ENCODE measurements around the gene MAN1A1. TPM values are rescaled to one million over a fixed set of nuclear protein-coding genes. Genes with fewer than 3 reads are reported as not detected.

Gene MAN1A1
- total RNA-seq, 1 donor from 2014 or later = 19.7 TPM

DNA sequence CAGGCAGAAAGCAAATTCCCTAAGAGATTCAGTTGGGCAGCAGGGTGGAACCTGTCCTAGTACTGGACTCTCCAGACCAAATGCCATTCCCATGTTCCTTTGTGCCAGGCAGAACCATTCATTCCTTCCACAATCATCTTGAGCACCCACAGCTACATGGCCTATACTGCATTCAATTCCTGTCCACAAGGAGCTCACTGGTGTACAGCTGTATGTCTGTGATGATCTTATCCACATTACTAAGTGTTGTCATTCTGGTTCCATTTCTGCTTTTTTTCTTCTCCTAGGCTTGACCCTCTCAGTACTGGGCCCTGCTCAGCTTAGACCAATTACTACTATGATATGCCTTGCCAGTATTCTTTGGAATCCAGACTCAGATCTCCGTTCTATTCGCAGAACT is 27.5 kb downstream of the MAN1A1 start:
- intact Hi-C loops (cut with micrococcal nuclease) = no loop called here
- Histone ChIP-seq H3K27ac (replicated peaks) (no peak overlapping the region), H3K36me3 (no peaks in the 10 kb centered on the region), H3K4me1 (peaks cover 25% of the 10 kb centered on the region), H3K27me3 (ENCODE audit: low read depth) (no peaks in the 10 kb centered on the region), H3K4me3 (no peak overlapping the region), H3K9me3 (replicated peaks) (no peaks in the 10 kb centered on the region)
- TF ChIP-seq, protein P1, sequence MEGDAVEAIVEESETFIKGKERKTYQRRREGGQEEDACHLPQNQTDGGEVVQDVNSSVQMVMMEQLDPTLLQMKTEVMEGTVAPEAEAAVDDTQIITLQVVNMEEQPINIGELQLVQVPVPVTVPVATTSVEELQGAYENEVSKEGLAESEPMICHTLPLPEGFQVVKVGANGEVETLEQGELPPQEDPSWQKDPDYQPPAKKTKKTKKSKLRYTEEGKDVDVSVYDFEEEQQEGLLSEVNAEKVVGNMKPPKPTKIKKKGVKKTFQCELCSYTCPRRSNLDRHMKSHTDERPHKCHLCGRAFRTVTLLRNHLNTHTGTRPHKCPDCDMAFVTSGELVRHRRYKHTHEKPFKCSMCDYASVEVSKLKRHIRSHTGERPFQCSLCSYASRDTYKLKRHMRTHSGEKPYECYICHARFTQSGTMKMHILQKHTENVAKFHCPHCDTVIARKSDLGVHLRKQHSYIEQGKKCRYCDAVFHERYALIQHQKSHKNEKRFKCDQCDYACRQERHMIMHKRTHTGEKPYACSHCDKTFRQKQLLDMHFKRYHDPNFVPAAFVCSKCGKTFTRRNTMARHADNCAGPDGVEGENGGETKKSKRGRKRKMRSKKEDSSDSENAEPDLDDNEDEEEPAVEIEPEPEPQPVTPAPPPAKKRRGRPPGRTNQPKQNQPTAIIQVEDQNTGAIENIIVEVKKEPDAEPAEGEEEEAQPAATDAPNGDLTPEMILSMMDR (IDR thresholded peaks at IDR 0.05; ENCODE audit: borderline replicate concordance) = no peak
- DNase-seq = no peak

DNA sequence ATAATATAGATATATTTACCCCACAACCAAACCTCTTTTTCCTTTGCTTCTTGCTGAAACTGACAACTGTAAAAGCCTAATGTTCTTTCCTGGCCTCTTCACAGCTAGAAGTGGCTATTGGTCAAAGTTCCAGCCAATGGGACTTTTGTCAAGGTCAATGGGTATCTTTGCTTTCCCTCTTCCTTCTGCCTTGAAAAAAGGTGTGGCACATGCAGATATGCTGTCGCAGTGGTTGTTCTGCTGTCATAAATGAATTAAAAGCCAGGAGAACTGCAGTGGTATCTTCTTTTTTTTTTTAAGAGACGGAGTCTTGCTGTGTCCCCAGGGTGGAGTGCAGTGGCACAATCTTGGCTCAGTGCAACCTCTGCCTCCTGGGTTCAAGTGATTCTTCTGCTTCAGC is 29.9 kb downstream of the MAN1A1 start:
- H3K27ac ChIP-seq (replicated peaks) = no peak overlapping the region
- H3K4me1 ChIP-seq = peaks cover 37% of the 10 kb centered on the region
- no peak overlapping the region for H3K4me3 ChIP-seq
- H3K9me3 ChIP-seq (replicated peaks) = no peaks in the 10 kb centered on the region
- TF ChIP-seq, protein P1 (IDR thresholded peaks at IDR 0.05; ENCODE audit: borderline replicate concordance) = no peak
- DNase-seq = no peak
- no peaks in the 10 kb centered on the region for H3K36me3 ChIP-seq
- intact Hi-C loops (cut with micrococcal nuclease) = no loop called here
- no peaks in the 10 kb centered on the region for H3K27me3 ChIP-seq (ENCODE audit: low read depth)

DNA sequence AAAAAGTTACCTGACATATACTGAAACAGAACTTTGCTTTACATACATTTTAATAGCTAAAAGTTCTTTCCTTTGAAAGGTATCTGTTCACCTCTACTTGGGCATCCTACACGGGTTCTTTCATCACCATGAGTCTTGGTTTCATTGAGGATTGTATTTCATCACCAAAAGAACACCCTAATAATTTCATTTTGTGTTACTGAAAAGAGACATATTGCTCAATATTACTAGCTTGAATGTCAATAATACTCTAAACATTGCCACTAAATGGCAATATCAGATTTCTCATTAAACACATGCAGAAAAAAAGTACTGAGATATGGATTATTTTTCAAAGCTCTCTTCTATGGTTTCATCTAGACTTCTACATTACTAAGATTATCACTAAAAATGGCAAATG is 30.8 kb downstream of the MAN1A1 start:
- Histone ChIP-seq H3K36me3 (no peaks in the 10 kb centered on the region), H3K4me3 (no peak overlapping the region), H3K9me3 (replicated peaks) (no peaks in the 10 kb centered on the region), H3K27me3 (ENCODE audit: low read depth) (no peaks in the 10 kb centered on the region), H3K4me1 (peaks cover 39% of the 10 kb centered on the region), H3K27ac (replicated peaks) (no peak overlapping the region)
- intact Hi-C loops (cut with micrococcal nuclease) = no loop called here
- TF ChIP-seq, protein P1 (IDR thresholded peaks at IDR 0.05; ENCODE audit: borderline replicate concordance) = no peak
- DNase-seq = no peak

DNA sequence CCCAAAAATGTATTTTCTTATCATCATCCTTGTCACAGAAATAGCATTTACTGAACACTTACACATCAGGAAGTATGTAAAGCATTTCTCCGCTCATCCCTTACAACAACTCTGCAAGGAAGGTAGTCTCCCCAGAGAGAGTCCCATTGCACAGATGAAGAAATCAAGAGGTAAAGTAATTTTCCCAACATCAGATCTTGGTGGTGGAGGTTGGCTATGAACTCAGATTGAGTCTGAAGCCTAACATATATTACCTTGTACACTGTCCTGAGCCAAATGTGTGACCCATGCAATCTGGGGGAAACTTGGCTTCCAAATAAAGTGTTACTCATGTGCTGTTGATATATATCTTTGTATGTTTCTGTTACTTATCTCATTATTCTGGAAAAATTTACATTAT is 31.4 kb downstream of the MAN1A1 start:
- Histone ChIP-seq H3K9me3 (replicated peaks) (no peaks in the 10 kb centered on the region), H3K4me3 (no peak overlapping the region), H3K27ac (replicated peaks) (no peak overlapping the region), H3K4me1 (peaks cover 39% of the 10 kb centered on the region), H3K27me3 (ENCODE audit: low read depth) (no peaks in the 10 kb centered on the region), H3K36me3 (no peaks in the 10 kb centered on the region)
- TF ChIP-seq, protein P1 (IDR thresholded peaks at IDR 0.05; ENCODE audit: borderline replicate concordance) = no peak
- intact Hi-C loops (cut with micrococcal nuclease) = no loop called here
- no peak for DNase-seq

DNA sequence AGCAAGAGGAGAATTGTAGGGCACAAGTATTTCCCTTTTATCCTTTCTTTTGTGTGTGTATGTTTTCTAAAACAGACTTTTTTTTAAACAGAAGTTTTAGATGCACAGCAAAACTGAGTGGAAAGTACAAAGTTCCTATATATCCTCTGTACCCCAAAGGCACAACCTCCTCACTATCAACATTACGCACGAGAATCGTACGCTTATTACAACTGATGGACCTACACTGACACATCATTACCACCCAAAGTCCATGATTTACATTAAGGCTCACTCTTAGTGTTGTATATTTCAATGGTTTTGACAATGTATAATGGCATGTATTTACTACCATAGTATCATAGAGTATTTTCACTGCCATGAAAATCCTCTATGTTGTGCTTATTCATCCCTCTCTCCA is 32.6 kb downstream of the MAN1A1 start:
- Histone ChIP-seq H3K27ac (replicated peaks) (no peak overlapping the region), H3K4me1 (peaks cover 40% of the 10 kb centered on the region), H3K27me3 (ENCODE audit: low read depth) (no peaks in the 10 kb centered on the region), H3K4me3 (no peak overlapping the region), H3K36me3 (no peaks in the 10 kb centered on the region), H3K9me3 (replicated peaks) (no peaks in the 10 kb centered on the region)
- intact Hi-C loops (cut with micrococcal nuclease) = no loop called here
- no peak for DNase-seq
- TF ChIP-seq, protein P1 (IDR thresholded peaks at IDR 0.05; ENCODE audit: borderline replicate concordance) = no peak

DNA sequence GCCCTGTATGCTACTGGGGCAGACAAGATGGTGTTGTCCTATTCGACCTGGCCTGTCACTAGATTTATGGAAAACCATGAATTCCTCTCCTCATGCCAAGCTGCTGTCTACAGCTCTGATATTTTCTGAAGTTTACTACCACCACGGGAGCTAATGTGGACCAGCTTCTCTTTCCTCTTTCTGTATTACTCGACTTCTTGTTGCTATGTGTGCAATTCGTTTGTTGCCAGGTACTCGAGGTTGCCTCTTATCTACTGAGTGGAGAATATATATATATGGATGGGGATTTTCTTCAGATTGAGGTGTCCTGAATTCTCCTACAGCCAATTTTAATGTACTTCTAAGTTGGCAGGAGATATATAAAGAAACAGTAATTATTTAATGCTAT is 34.7 kb downstream of the MAN1A1 start:
- Histone ChIP-seq H3K4me1 (peaks cover 60% of the 10 kb centered on the region), H3K4me3 (no peak overlapping the region), H3K36me3 (no peaks in the 10 kb centered on the region), H3K9me3 (replicated peaks) (no peaks in the 10 kb centered on the region), H3K27me3 (ENCODE audit: low read depth) (no peaks in the 10 kb centered on the region), H3K27ac (replicated peaks) (peak overlapping the region; percentile 25)
- TF ChIP-seq, protein P1 (IDR thresholded peaks at IDR 0.05; ENCODE audit: borderline replicate concordance) = no peak
- intact Hi-C loops (cut with micrococcal nuclease) = no loop called here
- no peak for DNase-seq

Data from left ventricle myocardium inferior (tissue), 1 donor.